ENCODE measurements around the gene E4F1. TPM values are rescaled to one million over a fixed set of nuclear protein-coding genes. Genes with fewer than 3 reads are reported as not detected.
A peak's percentile ranks its signal among the peaks of the same experiment; 100 is the strongest.

E4F1 gene
- total and polyA plus RNA-seq, 9 of the 15 experiments (the other 6 are each of a cell fraction or from before 2014, with no cell fraction given), result 0.48 to 94.9 (median 20.4) TPM

DNA sequence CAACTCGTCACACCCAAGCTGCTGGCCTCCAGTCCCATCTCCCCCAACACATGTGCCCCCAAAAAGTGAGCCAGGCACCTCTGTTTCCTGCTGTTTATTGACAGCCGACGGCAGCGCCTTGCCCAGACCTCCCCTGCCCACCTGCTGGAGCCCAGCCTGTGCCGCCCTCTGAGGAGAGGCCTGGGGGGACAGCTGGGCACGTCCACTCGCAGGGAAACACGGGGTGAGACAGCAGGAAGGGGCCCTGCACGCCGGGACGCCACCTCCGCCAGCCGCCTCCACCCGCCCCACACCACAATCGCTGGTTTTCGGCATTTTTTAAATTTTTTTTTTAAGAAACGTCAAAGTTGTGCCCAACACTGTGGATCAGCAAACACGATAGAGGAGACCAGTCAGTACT is 46.3 kb upstream of the E4F1 start:
- Histone ChIP-seq H3K36me3 (ENCODE audit: control insufficient read depth, insufficient read depth, low read length) (peaks cover 51% of the 10 kb centered on the region; the same call in 1 of the 3 replicates), H3K4me3 (no peak overlapping the region), H3K4me2 (ENCODE audit: insufficient read depth, low read length) (no peak overlapping the region), H3K79me2 (ENCODE audit: control insufficient read depth, insufficient read depth, low read length) (no peaks in the 10 kb centered on the region), H3K27me3 (ENCODE audit: control insufficient read depth in 2 of 2, insufficient read depth in 2 of 2, low read length in 2 of 2) (no peaks in the 10 kb centered on the region), H3K9me3 (replicated peaks; ENCODE audit: control insufficient read depth, insufficient read depth, low read depth, low read length) (no peaks in the 10 kb centered on the region), H4K20me1 (replicated peaks; ENCODE audit: control insufficient read depth, insufficient read depth, low read length) (no peaks in the 10 kb centered on the region; the same call in 1 of the 2 replicates), H3K27ac (ENCODE audit: extremely low read depth, low read depth, low read length) (no peak overlapping the region), H3K9me1 (ENCODE audit: control insufficient read depth, insufficient read depth, low read length) (no peaks in the 10 kb centered on the region), H3K4me1 (replicated peaks in 1 of 2; ENCODE audit: control insufficient read depth in 2 of 2, insufficient read depth in 2 of 2, low read length in 2 of 2) (peaks cover 2 to 75% of the 10 kb centered on the region in 2 experiments; a peak in 3 of 5 replicates), H3K9ac (ENCODE audit: insufficient read depth in 1 of 2, low read depth in 2 of 2, low read length in 2 of 2) (no peak overlapping the region; a peak in 1 of 4 replicates), H2AFZ (ENCODE audit: low read depth, low read length) (no peak overlapping the region)
- no peak for DNase-seq (ENCODE audit: extremely low read depth in 1 of 4, low spot score in 3 of 4)
- no peak for TF ChIP-seq ZFP36 (IDR thresholded peaks at IDR 0.05; ENCODE audit: low read depth, low read length, partially characterized antibody)
- TF ChIP-seq POLR2G (IDR thresholded peaks at IDR 0.05; ENCODE audit: low read depth, low read length), result peak; percentile 61
- no peak for TF ChIP-seq ELF2 (CRISPR knock-in tag; IDR thresholded peaks at IDR 0.05)
- no peak for TF ChIP-seq ZFX (CRISPR knock-in tag; IDR thresholded peaks at IDR 0.05)
- TF ChIP-seq, protein P1, sequence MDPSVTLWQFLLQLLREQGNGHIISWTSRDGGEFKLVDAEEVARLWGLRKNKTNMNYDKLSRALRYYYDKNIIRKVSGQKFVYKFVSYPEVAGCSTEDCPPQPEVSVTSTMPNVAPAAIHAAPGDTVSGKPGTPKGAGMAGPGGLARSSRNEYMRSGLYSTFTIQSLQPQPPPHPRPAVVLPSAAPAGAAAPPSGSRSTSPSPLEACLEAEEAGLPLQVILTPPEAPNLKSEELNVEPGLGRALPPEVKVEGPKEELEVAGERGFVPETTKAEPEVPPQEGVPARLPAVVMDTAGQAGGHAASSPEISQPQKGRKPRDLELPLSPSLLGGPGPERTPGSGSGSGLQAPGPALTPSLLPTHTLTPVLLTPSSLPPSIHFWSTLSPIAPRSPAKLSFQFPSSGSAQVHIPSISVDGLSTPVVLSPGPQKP (CRISPR knock-in tag; IDR thresholded peaks at IDR 0.05), result no peak
- TF ChIP-seq RBFOX2 (IDR thresholded peaks at IDR 0.05; ENCODE audit: low read depth, low read length), result peak; percentile 4; the same call in 1 of the 2 replicates
- ATAC-seq, result no peak
- intact Hi-C loops (cut with micrococcal nuclease), result no loop called here
- ChIA-PET POLR2A (interaction anchor here (0.6 to 1.1 kb wide), 3 partner anchors 9 to 22 kb away, joined by 3 to 7 read pairs (median 5); partner anchors contain the start of gene TRAF7), CTCF (ENCODE audit: low intra/inter-chr PET ratio) (no interaction called here)
- no peak for FAIRE-seq
- in situ Hi-C loops (cut with MboI), result no loop called here
- BruUV-seq (replicated peaks), result no TSS peak
- 84% methylated on average over 13 of the region's 18 CpGs for WGBS (ENCODE audit: insufficient coverage, low coverage, missing lambda C conversion rate)

Data from K562 (cell line).